Measurements from ENCODE around the gene MRPL12. TPM values are rescaled to one million over a fixed set of nuclear protein-coding genes. Genes with fewer than 3 reads are reported as not detected.

Gene MRPL12
- total and polyA plus RNA-seq, 4 donors, result 9.1 to 121 (median 59.3) TPM

- Histone ChIP-seq H3K9ac (ENCODE audit: low read depth in 1 of 2, low read length in 2 of 2) (peak overlapping the region in 1 of 2 donors; percentile 72), H3K27me3 (ENCODE audit: control insufficient read depth in 4 of 4, insufficient read depth in 4 of 4, low read length in 3 of 4) (no peaks in the 10 kb centered on the region), H3K36me3 (ENCODE audit: control insufficient read depth in 4 of 4, insufficient read depth in 3 of 4, low read depth in 1 of 4, low read length in 3 of 4) (peaks cover 3 to 37% (median 12%) of the 10 kb centered on the region in 4 donors), H3K4me1 (ENCODE audit: control insufficient read depth in 4 of 4, insufficient read depth in 4 of 4, low read length in 3 of 4) (peaks cover 12 to 45% (median 37%) of the 10 kb centered on the region in 4 donors), H3K9me3 (ENCODE audit: control insufficient read depth in 4 of 4, low read length in 3 of 4) (no peaks in the 10 kb centered on the region), H3K4me3 (ENCODE audit: low read depth in 1 of 3, low read length in 3 of 3) (peak overlapping the region in 1 of 3 donors; percentile 70), H3K27ac (ENCODE audit: low read depth in 1 of 2, low read length in 2 of 2) (no peak overlapping the region)
- 85% methylated on average over 12 of the region's 12 CpGs for WGBS
- no peak for DNase-seq (ENCODE audit: low spot score)
- TF ChIP-seq HNF4A (conservative IDR thresholded peaks at IDR 0.05) (no peak), SP1 (IDR thresholded peaks at IDR 0.05) (no peak), ZBTB33 (IDR thresholded peaks at IDR 0.05) (no peak), YY1 (IDR thresholded peaks at IDR 0.05) (no peak), GABPA (IDR thresholded peaks at IDR 0.05 in 1 of 2, conservative IDR thresholded peaks at IDR 0.05 in 1 of 2) (no peak), HNF4G (IDR thresholded peaks at IDR 0.05) (no peak), EGR1 (IDR thresholded peaks at IDR 0.05; ENCODE audit: low read depth in 2 of 2) (no peak), JUND (IDR thresholded peaks at IDR 0.05) (no peak)
- TF ChIP-seq, protein P1, sequence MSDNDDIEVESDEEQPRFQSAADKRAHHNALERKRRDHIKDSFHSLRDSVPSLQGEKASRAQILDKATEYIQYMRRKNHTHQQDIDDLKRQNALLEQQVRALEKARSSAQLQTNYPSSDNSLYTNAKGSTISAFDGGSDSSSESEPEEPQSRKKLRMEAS (IDR thresholded peaks at IDR 0.05), result no peak
Observed at GRCh38 chr17:81685108-81685507, 18.1 kb upstream of the MRPL12 start.

DNA sequence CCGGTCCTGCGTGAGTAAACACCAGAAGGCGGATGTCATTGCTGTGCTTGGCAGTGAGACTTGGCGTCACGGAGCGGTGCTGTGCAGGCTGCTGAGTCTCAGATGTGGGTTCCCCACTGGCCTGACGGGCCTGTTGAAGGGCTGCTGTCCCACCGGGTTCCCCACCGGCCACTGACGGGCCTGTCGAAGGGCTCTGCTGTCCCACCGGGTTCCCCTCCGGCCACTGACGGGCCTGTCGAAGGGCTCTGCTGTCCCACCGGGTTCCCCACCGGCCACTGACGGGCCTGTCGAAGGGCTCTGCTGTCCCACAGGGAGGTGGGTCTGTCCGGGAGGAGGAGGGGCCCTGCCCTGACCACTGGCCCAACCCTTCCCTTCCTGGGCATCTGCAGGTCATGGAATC is 16.6 kb upstream of the MRPL12 start:
- TF ChIP-seq REST (IDR thresholded peaks at IDR 0.05) (no peak), ZBTB33 (IDR thresholded peaks at IDR 0.05) (no peak), TAF1 (conservative IDR thresholded peaks at IDR 0.05) (no peak), YY1 (IDR thresholded peaks at IDR 0.05) (no peak), EGR1 (IDR thresholded peaks at IDR 0.05; ENCODE audit: low read depth in 2 of 2) (no peak), GABPA (IDR thresholded peaks at IDR 0.05 in 1 of 2, conservative IDR thresholded peaks at IDR 0.05 in 1 of 2) (no peak), ATF3 (IDR thresholded peaks at IDR 0.05) (no peak), FOXA1 (IDR thresholded peaks at IDR 0.05) (no peak), HNF4G (IDR thresholded peaks at IDR 0.05) (no peak), SP1 (IDR thresholded peaks at IDR 0.05) (no peak), RAD21 (IDR thresholded peaks at IDR 0.05) (no peak), RXRA (IDR thresholded peaks at IDR 0.05) (no peak), FOXA2 (IDR thresholded peaks at IDR 0.05) (no peak), HNF4A (conservative IDR thresholded peaks at IDR 0.05) (no peak)
- TF ChIP-seq, protein P1 (IDR thresholded peaks at IDR 0.05), result no peak
- TF ChIP-seq, protein P2, sequence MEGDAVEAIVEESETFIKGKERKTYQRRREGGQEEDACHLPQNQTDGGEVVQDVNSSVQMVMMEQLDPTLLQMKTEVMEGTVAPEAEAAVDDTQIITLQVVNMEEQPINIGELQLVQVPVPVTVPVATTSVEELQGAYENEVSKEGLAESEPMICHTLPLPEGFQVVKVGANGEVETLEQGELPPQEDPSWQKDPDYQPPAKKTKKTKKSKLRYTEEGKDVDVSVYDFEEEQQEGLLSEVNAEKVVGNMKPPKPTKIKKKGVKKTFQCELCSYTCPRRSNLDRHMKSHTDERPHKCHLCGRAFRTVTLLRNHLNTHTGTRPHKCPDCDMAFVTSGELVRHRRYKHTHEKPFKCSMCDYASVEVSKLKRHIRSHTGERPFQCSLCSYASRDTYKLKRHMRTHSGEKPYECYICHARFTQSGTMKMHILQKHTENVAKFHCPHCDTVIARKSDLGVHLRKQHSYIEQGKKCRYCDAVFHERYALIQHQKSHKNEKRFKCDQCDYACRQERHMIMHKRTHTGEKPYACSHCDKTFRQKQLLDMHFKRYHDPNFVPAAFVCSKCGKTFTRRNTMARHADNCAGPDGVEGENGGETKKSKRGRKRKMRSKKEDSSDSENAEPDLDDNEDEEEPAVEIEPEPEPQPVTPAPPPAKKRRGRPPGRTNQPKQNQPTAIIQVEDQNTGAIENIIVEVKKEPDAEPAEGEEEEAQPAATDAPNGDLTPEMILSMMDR (IDR thresholded peaks at IDR 0.05; ENCODE audit: low read depth, low read length, missing input control), result no peak
- H3K4me3 ChIP-seq (ENCODE audit: low read depth in 1 of 3, low read length in 3 of 3), result no peak overlapping the region
- no peak overlapping the region for H3K9ac ChIP-seq (ENCODE audit: low read depth in 1 of 2, low read length in 2 of 2)
- H3K4me1 ChIP-seq (ENCODE audit: control insufficient read depth in 4 of 4, insufficient read depth in 4 of 4, low read length in 3 of 4), result peaks cover 10 to 33% (median 28%) of the 10 kb centered on the region in 4 donors
- peaks cover 9 to 52% (median 14%) of the 10 kb centered on the region in 4 donors for H3K36me3 ChIP-seq (ENCODE audit: control insufficient read depth in 4 of 4, insufficient read depth in 3 of 4, low read depth in 1 of 4, low read length in 3 of 4)
- H3K9me3 ChIP-seq (ENCODE audit: control insufficient read depth in 4 of 4, low read length in 3 of 4), result no peaks in the 10 kb centered on the region
- DNase-seq (ENCODE audit: low spot score), result no peak
- no peaks in the 10 kb centered on the region for H3K27me3 ChIP-seq (ENCODE audit: control insufficient read depth in 4 of 4, insufficient read depth in 4 of 4, low read length in 3 of 4)
- H3K27ac ChIP-seq (ENCODE audit: low read depth in 1 of 2, low read length in 2 of 2), result no peak overlapping the region
- 95% methylated on average over 20 of the region's 20 CpGs for WGBS

Measured in liver (tissue), 9 donors.